AML-193 (cell line): ENCODE results near the gene ATP13A2.

Experiments
- DNase-seq, 2 experiments: peaks; one replicate each; lab custom pipeline; 2025; lab: John Stamatoyannopoulos, UW

The ATP13A2 gene, protein sequence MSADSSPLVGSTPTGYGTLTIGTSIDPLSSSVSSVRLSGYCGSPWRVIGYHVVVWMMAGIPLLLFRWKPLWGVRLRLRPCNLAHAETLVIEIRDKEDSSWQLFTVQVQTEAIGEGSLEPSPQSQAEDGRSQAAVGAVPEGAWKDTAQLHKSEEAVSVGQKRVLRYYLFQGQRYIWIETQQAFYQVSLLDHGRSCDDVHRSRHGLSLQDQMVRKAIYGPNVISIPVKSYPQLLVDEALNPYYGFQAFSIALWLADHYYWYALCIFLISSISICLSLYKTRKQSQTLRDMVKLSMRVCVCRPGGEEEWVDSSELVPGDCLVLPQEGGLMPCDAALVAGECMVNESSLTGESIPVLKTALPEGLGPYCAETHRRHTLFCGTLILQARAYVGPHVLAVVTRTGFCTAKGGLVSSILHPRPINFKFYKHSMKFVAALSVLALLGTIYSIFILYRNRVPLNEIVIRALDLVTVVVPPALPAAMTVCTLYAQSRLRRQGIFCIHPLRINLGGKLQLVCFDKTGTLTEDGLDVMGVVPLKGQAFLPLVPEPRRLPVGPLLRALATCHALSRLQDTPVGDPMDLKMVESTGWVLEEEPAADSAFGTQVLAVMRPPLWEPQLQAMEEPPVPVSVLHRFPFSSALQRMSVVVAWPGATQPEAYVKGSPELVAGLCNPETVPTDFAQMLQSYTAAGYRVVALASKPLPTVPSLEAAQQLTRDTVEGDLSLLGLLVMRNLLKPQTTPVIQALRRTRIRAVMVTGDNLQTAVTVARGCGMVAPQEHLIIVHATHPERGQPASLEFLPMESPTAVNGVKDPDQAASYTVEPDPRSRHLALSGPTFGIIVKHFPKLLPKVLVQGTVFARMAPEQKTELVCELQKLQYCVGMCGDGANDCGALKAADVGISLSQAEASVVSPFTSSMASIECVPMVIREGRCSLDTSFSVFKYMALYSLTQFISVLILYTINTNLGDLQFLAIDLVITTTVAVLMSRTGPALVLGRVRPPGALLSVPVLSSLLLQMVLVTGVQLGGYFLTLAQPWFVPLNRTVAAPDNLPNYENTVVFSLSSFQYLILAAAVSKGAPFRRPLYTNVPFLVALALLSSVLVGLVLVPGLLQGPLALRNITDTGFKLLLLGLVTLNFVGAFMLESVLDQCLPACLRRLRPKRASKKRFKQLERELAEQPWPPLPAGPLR

GRCh38 chr1:17011439-17012307 lies at the start of gene ATP13A2:
Gene ATP13A2 (minus strand): TSS chr1:17011928. CDS start chr1:17011738, 190 bp downstream.
- DNase-seq: peak; percentile 52 to 56

- peak; percentile 44 to 55 for DNase-seq
These were observed 49.8 kb upstream of the ATP13A2 start for GRCh38 chr1:17061486-17061885.

- DNase-seq: peak; percentile 89 to 92
These were observed 48.6 kb upstream of the ATP13A2 start for GRCh38 chr1:17060306-17060749.

GRCh38 chr1:17059391-17060305 lies 47.9 kb upstream of the ATP13A2 start:
- peak; percentile 75 to 78 for DNase-seq

- no peak for DNase-seq
These were observed 44.8 kb upstream of the ATP13A2 start for GRCh38 chr1:17056551-17056950.

GRCh38 chr1:17055801-17056200 lies 44.1 kb upstream of the ATP13A2 start:
- DNase-seq: no peak

- DNase-seq: peak; percentile 85 to 87
These were observed 42.1 kb upstream of the ATP13A2 start, which contains the start of gene SDHB for GRCh38 chr1:17053685-17054410. Gene SDHB (minus strand): TSS chr1:17054032. CDS start chr1:17054019, 13 bp downstream.

GRCh38 chr1:17053086-17053684 lies 41.5 kb upstream of the ATP13A2 start:
- no peak for DNase-seq

GRCh38 chr1:17052641-17053040 lies 40.9 kb upstream of the ATP13A2 start:
- DNase-seq: peak; percentile 28 to 34

DNA sequence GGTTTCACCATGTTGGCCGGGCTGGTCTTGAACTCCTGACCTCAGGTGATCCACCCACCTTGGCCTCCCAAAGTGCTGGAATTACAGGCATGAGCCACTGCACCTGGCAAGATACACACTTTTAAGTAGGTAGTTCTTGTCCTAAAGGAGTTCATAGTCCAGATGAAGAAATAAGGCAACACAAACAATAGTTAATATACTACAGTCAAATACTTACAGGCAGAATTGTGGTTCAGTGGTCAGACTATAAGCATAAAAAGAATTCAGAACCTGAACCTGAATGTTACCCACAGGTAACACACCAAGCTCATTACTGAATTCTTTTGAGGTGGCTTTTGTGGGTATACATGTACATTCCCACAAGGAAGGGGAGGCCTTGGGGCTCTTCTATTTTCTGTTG lies 40.3 kb upstream of the ATP13A2 start:
- DNase-seq: no peak

DNA sequence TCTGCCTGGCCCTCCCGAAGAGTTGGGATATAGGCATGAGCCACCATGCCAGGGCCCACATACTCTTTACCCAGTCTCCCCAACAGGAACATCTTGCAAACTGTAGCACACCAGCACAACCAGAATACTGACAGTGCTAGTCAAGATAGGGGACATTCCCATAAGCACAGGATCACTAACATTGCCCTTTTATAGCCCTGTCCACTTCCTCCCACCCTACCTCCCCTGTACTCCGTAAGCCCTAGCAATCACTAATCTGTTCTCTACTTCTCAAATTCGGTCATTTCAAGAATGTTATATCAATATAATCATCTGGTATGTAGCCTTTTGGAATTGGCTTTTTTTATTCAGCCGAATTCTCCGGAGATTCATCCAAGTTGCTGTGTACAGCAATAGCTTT lies 36.2 kb upstream of the ATP13A2 start:
- DNase-seq: no peak

DNA sequence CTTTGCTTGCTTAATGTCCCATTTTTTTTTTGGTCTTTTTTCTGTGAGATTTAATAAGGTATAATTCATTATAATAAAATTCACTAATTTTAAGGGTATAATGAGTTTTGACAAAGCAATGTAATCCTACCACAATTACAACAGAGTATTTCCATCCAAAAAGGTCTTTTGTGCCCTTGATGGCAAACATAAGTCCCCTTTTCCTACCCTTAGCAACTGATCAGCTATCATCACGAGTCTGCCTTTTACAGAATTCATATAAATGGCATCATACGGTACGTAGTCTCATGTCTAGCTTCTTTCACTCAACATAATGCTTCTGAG lies 34.6 kb upstream of the ATP13A2 start:
- DNase-seq: no peak

DNA sequence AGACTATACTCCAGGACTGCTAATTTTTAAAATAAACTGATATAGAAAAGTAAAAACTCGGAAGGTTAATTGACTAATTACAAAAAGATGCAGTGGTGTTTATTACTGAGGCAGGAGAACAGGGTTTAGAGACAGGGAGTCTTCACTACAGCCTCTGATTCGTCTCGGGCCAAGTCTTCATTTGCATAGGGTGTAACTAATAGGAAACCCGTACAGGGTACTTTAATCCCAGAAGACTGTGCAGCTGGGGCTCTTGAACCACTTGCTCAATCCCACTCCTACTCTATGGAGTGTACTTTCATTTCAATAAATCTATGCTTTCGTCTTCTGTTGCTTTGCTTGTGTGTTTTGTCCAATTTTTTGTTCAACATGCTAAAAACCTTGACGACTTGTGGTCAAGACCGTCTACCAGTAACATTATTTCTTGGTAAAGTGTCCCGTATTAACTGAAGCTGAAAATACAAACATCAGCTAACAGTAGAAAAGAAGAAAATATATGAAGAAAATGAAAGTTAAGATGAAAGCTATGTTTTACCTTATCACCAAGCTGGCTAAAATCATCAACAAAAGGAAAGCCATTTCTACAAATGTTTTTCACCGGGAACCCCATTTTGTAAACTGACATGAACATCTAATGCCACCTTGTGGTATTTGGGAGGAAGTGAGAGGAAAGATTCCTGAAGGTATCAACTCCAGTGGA lies 34.1 kb upstream of the ATP13A2 start:
- DNase-seq: peak; percentile 44 to 51

GRCh38 chr1:17045150-17045549 lies 33.4 kb upstream of the ATP13A2 start:
- DNase-seq: no peak

DNA sequence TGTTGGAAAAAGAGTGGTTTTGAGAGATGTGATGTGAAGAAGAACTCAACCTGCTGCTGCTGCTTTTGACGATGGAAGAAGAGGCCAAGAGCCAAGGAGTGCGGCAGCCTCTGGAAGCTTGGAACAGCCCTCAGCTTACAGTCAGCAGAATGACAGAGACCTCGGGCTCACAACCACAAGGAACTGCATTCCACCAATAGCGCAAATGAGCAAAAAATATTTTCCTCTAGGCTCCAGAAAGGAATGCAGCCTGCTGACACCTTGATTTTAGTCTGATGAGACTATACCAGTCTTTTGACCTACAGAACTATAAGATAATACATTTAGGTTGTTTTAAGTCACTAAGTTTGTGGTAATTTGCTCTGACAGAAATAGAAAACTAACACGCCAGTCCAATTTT lies 31.9 kb upstream of the ATP13A2 start:
- DNase-seq: no peak

DNA sequence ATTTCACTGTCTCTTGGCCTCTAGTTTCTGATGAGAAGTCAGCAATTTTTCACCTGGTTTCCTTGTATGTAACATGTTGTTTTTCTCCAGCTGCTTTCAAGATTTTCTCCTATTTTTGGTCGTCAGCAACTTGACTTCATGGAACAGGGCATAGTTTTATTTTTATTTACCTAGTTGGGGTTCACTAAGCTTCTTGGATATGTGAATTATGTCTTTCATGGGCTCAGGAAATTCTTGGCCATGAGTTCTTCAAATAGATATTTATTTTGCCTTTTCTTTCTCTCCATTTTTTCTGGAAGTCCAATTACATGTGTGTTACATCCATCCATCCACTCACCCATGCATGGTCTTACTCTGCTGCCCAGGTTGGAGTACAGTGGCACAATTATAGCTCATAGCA lies 28.4 kb upstream of the ATP13A2 start:
- no peak for DNase-seq

GRCh38 chr1:17039522-17039921 lies 27.8 kb upstream of the ATP13A2 start:
- DNase-seq: no peak

GRCh38 chr1:17033481-17033880 lies 21.8 kb upstream of the ATP13A2 start:
- DNase-seq: no peak
